C1 segment of cervical spinal cord (tissue), 14 donors: ENCODE measurements around the gene NT5E.

Experiments
- DNase-seq, 14 donors: peaks; one replicate each; lab custom pipeline; 2025; lab: John Stamatoyannopoulos, UW

The NT5E gene

GRCh38 chr6:85460154-85460920 lies 10.5 kb downstream of the NT5E start:
- DNase-seq = no peak

GRCh38 chr6:85460921-85461797 lies 11.3 kb downstream of the NT5E start:
- no peak for DNase-seq

GRCh38 chr6:85461798-85462170 lies 11.9 kb downstream of the NT5E start:
- peak in 1 of 14 donors; percentile 2 for DNase-seq

GRCh38 chr6:85462673-85463072 lies 12.8 kb downstream of the NT5E start:
- DNase-seq = no peak

GRCh38 chr6:85463621-85464259 lies 13.9 kb downstream of the NT5E start:
- no peak for DNase-seq

- no peak for DNase-seq
Measured at GRCh38 chr6:85464260-85464644, 14.4 kb downstream of the NT5E start.

GRCh38 chr6:85464722-85465150 lies 14.9 kb downstream of the NT5E start:
- DNase-seq = no peak

- DNase-seq = no peak
Measured at GRCh38 chr6:85465762-85466161, 15.9 kb downstream of the NT5E start.

- DNase-seq = no peak
Measured at GRCh38 chr6:85468326-85468725, 18.4 kb downstream of the NT5E start.

- no peak for DNase-seq
Measured at GRCh38 chr6:85469276-85470022, 19.6 kb downstream of the NT5E start.

GRCh38 chr6:85470023-85470410 lies 20.1 kb downstream of the NT5E start:
- no peak for DNase-seq

GRCh38 chr6:85472744-85473143 lies 22.9 kb downstream of the NT5E start:
- DNase-seq = no peak

- no peak for DNase-seq
Measured at GRCh38 chr6:85473748-85474147, 23.9 kb downstream of the NT5E start.

GRCh38 chr6:85476532-85476931 lies 26.6 kb downstream of the NT5E start:
- no peak for DNase-seq

- no peak for DNase-seq
Measured at GRCh38 chr6:85479208-85479607, 29.3 kb downstream of the NT5E start.

- no peak for DNase-seq
Measured at GRCh38 chr6:85482206-85482904, 32.5 kb downstream of the NT5E start.

- peak in 10 of 14 donors; percentile 7 to 70 (median 44) for DNase-seq
Measured at GRCh38 chr6:85482905-85483700, 33.2 kb downstream of the NT5E start.

GRCh38 chr6:85483846-85484245 lies 34.0 kb downstream of the NT5E start:
- DNase-seq = no peak

- DNase-seq = peak in 1 of 14 donors; percentile 23
Measured at GRCh38 chr6:85484948-85485347, 35.1 kb downstream of the NT5E start.
